ENCODE data around the gene TMEM225B.

DNA sequence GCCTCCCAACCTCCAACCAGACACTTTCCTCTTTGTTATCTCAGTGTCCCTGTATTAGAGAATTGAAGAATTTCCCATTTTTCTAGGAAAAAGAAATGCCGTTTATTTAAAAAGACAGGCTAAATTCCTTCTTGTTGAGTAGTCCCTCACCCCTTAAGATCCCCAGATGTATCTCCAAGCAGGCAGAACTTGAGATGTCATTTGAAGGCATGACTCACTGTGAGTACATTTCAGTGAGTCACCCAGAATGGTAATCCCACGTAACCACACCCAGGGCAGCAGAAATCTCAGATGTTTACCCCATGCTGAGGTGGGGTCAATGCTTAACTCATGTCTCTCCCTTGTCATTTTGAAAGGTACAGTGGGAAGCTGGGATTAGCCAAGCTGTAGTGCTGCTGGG is 35.2 kb upstream of the TMEM225B start:
- TF ChIP-seq, protein P1, sequence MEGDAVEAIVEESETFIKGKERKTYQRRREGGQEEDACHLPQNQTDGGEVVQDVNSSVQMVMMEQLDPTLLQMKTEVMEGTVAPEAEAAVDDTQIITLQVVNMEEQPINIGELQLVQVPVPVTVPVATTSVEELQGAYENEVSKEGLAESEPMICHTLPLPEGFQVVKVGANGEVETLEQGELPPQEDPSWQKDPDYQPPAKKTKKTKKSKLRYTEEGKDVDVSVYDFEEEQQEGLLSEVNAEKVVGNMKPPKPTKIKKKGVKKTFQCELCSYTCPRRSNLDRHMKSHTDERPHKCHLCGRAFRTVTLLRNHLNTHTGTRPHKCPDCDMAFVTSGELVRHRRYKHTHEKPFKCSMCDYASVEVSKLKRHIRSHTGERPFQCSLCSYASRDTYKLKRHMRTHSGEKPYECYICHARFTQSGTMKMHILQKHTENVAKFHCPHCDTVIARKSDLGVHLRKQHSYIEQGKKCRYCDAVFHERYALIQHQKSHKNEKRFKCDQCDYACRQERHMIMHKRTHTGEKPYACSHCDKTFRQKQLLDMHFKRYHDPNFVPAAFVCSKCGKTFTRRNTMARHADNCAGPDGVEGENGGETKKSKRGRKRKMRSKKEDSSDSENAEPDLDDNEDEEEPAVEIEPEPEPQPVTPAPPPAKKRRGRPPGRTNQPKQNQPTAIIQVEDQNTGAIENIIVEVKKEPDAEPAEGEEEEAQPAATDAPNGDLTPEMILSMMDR (IDR thresholded peaks at IDR 0.05; ENCODE audit: low read length): no peak
- TF ChIP-seq EZH2 (IDR thresholded peaks at IDR 0.05; ENCODE audit: borderline replicate concordance, low read length): no peak

All from OCI-LY1 (cell line).